ENCODE data around the gene SH3RF3.
"Not testable (repeated sequence)": the region's sequence is repeated elsewhere in the genome, so short reads cannot be mapped to it uniquely, and the experiment has no call there.

The SH3RF3 gene

DNA sequence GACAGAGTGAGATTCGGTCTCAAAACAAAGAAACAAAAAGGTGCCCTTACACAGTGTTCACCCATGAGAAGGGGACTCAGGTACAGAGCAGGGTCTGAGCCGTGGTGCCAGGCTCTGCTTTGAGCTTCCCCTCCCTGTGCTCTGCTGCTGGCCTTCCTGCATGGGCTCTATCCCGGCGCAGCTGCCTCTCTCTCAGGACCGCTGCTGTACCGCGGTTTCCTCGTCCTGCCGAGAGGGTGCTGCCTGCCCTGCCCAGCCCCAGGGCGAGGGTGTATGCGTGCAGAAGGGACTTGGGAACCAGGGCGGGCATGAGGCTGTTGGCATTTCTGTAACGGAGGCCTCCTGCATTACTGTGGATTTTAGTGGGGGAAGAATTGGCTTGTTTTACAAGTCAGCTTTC lies 30.1 kb downstream of the SH3RF3 start:
- no peak for DNase-seq (ENCODE audit: low spot score)

DNA sequence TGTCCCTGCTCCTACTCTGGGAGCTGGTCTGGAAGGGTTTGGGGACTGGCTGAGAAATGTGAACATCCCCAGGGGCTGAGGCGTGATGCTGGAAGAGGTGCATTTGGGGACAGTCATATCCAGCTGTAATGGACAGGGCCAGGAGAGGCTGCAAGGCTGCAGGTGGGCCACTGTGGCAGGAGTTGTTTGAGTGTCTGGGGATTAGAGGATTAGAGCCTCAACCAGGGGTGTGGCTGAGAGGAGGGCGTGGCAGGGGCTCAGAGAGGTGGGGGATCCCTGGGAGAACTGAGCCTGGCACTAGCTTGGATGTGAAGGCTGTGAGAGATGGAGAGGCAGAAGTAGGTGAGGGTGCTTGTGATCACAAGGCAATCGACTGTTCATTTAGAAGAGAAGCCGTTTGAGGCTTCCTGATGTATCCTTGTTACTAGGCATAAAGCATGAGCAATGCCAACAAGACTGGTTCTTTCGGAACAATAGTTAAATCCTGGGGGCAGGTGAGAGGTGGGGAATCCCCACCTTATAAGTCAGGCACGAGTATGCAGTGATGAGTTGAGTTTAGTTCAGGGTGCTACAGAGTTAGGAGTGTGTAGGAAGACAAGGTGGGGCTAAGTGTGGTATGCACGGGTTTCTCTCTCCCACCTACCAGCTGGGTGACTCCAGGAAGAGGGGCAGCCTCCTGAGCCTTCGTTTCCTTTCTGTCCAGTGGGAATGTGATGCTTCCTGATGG lies 31.9 kb downstream of the SH3RF3 start:
- DNase-seq (ENCODE audit: low spot score), result no peak

DNA sequence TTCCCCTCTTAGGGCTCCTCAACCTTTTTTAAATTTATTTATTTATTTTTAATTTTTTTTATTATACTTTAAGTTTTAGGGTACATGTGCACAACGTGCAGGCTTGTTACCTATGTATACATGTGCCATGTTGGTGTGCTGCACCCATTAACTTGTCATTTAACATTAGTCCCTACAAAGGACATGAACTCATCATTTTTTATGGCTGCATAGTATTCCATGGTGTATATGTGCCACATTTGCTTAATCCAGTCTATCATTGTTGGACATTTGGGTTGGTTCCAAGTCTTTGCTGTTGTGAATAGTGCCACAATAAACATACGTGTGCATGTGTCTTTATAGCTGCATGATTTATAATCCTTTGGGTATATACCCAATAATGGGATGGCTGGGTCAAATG lies 33.4 kb downstream of the SH3RF3 start:
- not testable (repeated sequence) for DNase-seq (ENCODE audit: low spot score)

DNA sequence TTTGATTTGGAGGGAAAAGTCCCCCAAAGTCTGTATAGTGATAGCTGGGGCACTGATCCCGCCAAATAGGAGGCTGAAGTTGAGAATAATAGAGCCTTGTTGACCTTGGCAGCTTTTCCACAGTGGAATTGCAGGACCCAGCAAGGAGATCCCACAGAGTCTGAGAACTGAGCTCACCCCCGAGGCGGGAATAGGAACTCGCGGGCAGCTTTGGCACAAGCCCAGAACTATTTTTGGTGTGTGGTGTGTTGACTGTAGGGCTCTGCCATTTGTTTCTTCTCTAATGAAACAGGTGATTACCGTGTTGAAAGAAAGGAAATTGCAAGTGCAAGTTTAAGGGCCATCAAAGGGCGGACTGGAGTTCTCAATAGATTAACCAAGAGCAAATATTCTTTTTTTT lies 34.0 kb downstream of the SH3RF3 start:
- no peak for DNase-seq (ENCODE audit: low spot score)

DNA sequence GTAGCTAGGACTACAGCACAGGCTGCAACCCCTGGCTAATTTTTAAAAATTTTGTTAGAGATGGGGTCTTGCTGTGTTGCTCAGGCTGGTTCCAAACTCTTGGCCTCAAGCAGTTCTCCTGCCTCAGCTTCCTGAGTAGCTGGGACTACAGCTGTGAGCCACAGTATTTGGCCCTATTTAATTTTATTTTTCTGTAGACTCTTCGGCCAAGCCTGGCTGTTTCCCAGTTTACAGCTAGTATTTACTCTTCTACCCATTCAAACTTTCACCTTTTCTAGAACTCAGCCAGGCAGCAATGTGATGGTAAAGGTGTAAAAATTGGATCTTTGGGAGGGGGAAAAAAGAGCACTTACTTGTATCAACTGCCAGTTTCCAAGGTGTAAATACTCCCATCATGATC lies 35.3 kb downstream of the SH3RF3 start:
- no peak for DNase-seq (ENCODE audit: low spot score)

DNA sequence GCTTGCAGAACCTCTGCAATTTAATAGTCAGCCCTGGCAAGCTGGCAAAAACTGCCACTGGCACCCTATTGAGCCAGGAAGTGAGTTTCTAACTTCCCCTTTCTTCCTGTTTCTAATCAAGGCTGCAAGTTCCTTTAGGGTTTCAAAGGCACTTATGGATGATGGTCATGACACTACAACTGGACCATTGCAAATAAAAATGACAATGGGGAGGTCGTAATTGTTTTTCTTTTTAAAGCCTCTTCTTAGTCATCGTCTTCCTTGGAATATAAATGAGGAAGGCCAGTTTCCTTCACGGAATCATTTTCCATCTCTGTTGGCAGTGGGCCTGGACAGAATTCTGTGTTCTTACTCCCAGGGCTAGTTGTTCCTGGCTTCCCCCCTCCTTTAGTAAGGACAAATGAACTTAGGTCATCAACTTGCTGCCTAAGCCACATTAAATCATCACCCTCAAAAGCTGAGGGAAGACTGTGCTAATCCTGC lies 35.8 kb downstream of the SH3RF3 start:
- no peak for DNase-seq (ENCODE audit: low spot score)

DNA sequence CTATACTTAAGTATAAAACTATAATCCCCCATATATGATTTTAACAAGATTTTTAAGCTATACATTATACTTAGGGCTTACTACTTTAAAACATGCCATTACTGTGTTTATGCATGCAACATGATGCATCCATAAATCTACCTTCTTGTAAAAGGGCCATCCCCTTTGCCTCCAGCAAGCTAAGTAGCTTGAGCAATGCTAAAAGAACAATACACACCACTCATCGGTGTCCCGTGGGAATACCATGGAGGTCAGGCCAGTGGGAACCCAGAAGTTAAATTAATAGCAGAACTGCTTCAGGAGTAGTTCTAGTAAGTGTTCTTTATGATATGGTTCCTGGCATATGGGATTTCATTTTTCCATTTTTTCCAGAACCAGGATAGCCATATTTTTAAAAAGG lies 37.8 kb downstream of the SH3RF3 start:
- DNase-seq (ENCODE audit: low spot score), result no peak

DNA sequence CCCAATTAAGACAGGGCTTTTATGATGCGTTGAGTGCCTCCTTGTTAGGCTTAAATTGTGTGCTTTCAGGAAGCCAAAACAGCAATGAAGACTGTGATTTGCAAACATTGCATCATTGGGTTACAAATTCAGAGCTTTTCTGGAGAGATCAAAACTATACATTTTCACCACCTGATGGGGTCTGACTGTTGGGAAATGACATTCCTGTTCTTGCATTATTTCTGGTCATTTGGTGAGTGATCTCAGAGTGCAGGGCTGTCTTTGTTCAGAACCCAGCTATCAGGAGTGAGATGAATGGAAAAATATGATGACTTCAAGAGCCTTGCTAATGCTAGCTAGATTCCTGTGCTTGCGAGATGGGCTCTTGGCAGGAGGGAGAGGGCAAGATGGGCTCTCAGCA lies 39.1 kb downstream of the SH3RF3 start:
- DNase-seq (ENCODE audit: low spot score), result no peak

DNA sequence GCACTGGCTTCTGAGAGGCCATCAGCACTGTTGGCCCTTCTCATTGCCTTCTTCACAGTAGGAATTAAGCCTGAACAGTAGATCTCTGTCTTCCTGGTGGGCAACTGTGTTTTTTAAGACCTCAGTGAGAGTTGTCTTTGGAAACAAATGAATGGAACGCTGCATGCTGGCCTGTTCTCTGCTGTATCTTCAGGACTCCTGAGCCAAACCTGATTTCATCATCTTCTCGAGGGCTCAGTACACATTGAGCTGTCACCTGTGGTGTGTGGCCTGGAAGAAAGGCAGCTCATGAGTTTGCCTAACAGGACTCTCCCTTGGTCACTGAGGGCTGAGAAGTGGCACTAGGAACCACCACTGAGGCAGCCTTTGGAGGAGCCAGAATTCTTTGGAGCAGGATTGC lies 39.7 kb downstream of the SH3RF3 start:
- no peak for DNase-seq (ENCODE audit: low spot score)

DNA sequence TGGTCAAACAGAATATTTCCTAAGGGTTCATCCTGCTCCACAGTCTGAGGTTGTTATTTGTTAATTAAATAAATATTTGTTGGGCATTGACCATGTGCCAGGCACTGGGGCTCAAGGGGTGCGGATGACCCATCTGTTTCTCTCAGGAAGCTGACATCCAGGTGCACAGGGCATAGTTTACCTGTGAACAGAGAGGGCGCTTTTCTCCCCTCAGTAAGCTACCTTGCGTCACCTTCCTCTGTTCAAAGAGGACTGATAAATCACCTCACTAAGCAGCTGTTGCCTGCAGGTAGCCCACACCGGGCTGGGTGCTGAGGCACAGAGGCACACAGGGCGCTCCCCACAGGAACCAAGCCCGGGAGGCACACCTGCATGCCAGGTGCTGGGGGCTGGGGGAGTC lies 41.6 kb downstream of the SH3RF3 start:
- no peak for DNase-seq (ENCODE audit: low spot score)

DNA sequence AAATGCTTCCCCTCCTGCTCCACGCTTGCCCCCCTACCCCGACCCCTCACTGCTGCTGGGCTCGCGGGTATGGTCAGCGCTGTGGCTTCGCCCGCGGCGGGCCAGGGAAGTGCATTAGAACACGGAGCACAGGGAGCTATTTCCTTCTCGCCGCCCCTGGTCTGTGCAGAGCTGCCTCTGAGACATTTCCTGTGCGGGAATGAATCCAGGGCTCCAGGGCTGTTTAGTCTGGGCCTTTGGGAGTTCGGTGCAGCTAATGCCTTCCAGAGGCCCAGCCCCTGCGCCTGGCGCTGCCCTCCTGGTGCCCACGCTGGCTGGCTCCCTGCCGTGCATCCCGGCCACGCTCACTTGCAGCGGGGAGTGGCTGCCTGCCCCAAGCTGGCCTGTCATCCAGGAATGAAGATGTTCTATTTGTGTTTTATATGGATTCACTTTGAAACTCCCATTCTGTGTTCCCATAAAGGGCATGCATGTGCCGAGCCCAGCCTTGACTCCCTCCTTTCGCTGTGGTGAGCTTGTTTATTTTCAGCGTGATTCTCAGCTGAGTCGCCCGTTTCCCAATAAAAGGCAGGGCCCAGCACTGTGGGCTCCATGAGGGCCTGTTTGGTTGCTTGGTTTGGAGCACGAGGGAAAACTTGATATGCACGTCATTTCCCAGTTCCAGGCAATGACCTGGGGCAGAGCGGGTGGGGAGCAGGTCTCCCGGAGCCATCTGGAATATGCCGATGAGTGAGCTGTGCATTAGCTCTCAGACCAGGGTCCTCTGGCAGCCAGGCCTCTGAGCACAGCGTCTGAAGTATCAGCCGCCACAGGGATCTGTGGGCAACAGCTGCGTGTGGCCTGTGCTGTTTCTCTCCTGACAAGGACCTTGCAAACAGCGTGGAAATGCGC lies 42.7 kb downstream of the SH3RF3 start:
- DNase-seq (ENCODE audit: low spot score), result no peak

DNA sequence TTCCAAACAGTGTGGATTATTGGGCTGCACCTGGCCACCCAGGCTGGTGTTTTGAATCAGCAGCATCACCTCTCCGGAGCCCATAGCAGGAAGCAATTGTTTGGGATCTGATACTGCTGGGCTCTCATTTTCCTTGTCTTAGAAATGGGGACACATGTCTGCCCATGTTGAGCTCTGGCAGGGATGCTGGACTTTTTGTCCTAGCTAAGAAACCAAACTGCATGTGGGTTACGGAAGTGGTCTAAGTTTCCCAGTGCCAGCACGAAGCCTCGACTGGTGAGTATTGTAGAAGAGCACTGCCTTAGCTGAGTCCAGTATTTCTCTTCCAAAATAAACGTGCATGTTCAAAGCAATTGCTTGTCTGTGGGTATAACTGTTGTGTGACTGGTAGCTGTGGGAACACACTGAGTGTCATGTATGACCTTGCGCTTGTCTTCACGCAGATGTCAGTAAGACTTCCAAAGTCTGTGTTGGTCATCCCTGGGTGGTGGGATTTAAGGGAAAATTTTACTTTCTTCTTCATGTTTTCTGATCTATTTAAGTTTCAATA lies 43.6 kb downstream of the SH3RF3 start:
- no peak for DNase-seq (ENCODE audit: low spot score)

DNA sequence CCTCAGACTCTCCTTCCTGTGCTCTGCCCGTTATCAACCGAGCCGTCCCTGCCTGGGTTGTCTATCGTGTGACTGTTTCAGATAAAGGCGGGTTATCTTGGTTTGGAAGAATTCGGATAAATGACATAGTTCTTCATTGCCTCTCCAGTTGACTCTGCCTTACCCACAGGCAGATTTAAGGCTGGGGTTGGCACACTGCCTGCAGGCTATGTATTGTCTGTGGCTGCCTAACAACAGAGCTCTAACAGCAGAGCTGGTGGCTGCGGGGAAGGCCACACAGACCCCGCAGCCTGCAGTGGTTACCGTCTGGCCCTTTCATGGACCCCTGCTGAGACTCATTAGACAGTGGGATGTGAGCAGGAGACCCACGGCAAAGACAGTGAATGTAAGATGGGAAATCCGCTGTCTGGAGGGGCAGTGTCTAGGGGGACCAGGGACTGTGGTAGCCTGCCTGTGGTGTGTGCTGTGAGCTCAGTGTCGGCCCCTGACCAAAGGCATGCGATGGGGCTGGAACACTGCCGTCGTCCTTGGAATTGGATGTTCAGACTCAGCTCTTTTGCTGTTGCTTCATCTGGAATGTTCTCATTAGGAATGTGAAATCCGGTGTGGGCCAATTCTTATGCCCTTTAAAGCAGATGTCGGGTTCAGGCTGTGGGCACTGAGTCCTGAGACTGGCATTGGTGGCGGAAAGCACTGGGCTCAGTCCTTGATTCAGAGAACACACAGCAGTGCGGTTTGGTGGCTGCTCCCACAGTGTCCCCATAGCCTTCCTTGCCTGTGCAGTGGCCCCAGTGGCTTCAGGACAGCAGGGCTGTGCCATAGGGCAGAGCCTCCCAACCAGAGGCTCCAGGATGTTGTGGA lies 44.5 kb downstream of the SH3RF3 start:
- no peak for DNase-seq (ENCODE audit: low spot score)

DNA sequence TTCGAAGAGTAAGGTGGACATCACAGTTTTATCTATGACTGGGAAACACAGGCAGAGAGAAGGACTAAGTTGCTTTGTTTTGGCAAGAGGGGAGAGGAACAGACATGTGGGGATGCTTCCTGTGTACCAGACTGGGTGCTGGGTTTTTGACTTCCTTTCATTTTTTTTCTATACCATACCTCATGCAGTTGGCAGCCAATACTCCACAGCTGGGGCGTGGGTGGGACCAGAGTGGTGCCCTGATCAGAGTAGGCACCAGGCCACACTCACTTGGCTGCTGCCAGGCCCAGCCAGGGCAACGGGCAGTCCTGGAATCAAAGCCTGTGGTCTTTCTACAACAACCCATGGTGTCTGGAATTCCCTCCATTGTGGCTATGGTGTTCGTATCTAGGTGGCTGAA lies 45.2 kb downstream of the SH3RF3 start:
- DNase-seq (ENCODE audit: low spot score), result no peak

DNA sequence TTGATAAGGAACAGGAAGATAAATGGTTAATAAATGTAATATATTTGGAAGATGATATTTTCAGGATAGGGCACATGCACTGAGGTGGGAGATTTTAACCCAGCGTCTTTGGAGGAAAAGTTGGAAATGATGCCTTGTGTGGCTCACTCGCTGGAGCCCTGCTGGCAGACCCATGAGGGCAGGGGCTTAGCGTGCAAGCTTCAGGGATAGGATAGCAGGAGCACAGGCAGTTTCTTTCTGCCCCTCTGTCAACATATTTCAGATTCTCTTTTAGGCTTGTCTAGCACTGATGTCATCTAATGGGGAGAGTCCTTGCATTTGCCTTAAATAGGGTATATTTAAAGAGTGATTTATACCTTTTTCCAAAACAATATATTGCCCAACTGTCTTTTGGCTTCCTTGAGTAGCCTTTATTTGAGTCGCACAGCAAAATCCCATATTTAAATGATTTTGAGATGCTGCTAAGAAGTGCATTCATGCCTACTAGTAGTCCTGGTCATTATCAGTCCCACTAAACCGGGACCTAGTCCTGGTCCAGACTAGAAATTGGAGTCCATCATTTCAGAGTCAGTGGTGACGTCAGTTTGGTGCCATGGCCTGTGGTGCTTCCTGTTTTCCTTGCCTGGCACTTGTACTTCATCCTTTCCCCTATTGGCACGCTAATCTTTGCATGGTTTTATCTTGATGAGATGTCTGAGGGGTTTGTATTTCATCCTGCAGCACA lies 45.8 kb downstream of the SH3RF3 start:
- DNase-seq (ENCODE audit: low spot score), result no peak

DNA sequence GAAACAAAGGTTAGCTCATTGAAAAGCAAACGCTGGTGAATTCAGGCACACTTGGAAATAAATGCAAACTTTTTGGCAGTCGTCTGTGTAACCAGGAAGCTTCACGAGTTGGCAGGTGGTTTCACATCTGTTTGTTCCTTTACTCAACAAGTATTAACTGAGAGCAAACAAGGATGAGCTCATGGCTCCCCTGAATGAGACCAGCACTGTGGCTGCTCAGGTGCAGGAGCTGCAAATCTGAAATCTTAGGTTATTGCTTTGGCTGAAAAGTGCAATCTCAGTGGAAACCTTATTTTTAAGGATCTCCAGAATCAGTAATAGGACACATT lies 46.3 kb downstream of the SH3RF3 start:
- DNase-seq (ENCODE audit: low spot score), result no peak

DNA sequence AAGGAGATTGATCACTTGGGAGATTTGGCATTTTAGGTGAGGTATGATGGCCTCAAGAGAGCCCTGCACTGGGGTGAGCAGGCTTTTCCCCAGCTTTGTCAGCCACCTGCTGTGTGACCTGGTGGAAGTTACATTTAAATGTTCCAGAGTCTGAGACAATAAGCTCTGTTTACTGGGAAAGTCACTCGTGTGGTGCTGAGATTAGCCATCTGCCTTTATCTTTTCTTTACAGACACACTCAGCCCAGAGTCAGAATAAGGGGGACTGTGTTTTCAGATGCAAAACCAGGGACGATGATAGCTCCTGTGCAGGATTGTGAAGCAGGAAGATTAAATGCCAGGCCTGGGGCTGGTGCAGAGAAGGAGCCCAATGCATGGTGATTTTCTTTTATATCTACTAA lies 47.9 kb downstream of the SH3RF3 start:
- DNase-seq (ENCODE audit: low spot score), result no peak

DNA sequence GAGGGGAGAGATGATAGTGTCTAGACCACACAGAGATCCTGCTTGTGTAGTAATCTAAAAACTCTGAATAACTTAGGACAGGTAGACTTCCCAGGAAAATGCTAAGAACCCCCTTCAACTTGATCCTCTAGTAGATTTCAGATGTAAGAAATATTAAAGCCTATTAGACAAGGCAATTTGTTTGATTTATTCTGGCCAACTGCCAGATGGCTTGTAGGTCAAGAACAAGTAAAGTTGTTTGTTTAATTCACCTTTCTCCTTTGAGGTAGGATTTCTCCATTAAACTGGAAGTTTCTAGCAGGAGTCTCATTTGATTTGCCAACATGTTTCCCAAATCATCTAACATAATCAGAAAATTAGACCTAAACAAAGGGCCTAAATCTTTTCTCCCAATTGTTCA lies 48.6 kb downstream of the SH3RF3 start:
- DNase-seq (ENCODE audit: low spot score), result no peak

DNA sequence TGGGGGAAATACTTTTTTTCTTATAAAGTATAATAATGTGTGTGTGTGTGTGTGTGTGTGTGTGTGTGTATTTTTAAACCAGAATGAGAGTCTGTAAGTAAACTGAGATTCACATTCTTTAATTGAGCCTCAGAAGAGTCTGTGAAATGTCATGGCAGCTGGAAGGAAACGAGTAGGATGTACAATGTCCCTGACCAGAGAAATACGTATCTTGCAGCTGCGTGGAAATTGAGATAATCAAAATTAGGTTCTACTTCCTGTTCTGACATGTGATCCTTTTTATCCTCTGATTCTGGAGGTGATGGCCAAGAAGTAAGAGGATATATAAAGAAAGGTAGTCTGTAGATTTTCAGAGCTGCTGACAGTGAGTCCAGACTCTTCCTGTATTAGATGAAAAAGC lies 50.0 kb downstream of the SH3RF3 start:
- no peak for DNase-seq (ENCODE audit: low spot score)

DNA sequence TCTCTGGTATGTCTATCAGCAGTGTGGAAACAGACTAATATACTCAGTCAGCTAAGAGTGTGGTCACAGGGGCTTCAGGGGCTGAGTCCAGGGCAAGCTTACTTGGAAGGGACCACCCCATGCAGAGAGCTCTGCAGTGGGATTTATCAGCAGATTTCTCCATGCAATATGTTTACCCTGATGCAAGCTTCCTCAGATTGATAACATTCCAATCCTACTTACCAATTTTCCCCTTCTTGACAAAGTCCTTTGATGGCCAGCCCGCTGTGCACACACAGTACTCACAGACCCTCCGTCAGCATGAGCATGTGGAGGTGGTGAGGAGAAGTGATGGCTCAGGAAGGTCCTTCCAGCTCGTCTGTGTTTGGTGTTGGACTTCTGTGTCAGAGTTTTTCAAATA lies 51.8 kb downstream of the SH3RF3 start:
- no peak for DNase-seq (ENCODE audit: low spot score)

DNA sequence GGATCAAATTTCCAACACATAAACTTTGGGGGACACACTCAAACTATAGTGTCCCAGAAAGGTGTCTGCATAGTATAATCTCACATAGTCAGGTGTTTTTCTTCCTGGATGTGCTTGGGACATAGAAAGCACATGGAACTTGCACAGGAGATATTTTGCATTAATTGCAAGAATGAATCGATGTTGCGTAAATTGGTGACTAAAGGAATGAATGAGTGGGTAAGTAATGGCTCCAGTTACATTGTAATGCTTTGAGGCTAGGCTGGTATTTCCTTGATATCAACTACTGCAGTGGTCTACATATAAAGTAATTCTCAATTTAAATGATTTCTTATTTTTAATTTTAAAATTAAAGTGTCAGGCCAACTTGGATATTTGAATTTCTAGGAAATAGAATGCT lies 53.4 kb downstream of the SH3RF3 start:
- DNase-seq (ENCODE audit: low spot score), result no peak

DNA sequence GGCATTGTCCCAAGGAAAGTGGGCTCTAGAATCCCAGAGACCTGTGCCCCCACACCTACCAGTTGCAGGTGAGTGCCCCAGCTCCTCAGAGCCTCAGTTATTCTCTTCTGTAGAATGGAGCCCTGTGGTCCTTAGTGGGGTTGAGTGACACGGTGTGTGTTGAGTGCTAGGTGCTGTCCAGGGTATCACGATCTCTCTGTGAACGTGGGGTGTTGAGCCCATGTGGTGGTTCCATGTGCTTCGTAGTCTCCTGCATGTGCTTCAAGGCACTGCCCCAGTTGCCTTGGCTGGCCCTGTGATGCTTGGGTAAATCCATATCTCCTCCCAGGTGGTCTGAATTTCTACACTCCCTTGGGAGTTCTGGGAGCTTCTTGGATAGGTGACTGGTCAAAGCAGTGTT lies 54.9 kb downstream of the SH3RF3 start:
- no peak for DNase-seq (ENCODE audit: low spot score)

Data from hematopoietic multipotent progenitor cell treated with erythropoietin and hydrocortisone succinate and interleukin-3 and kit ligand, for 17 days (in vitro differentiated cells).